Rectal smooth muscle tissue (tissue), 1 donor: ENCODE data around the gene HMCN2.
"Not testable (repeated sequence)": the region's sequence is repeated elsewhere in the genome, so short reads cannot be mapped to it uniquely, and the experiment has no call there.

Source experiments
- H3K27ac ChIP-seq: one replicate; pipeline ENCODE4 v1.7.0; 2013; ENCODE audit warnings: low read depth, low read length, inconsistent platforms
- H3K27me3 ChIP-seq: one replicate; pipeline ENCODE4 v1.7.0; 2013; ENCODE audit warnings: low read length; ENCODE audit not compliant: control insufficient read depth, insufficient read depth
- H3K36me3 ChIP-seq: one replicate; pipeline ENCODE4 v1.7.0; 2013; ENCODE audit warnings: low read length; ENCODE audit not compliant: control insufficient read depth, insufficient read depth
- H3K4me1 ChIP-seq: one replicate; pipeline ENCODE4 v1.7.0; 2013; ENCODE audit warnings: low read length; ENCODE audit not compliant: control insufficient read depth, insufficient read depth
- H3K4me3 ChIP-seq: one replicate; pipeline ENCODE4 v1.7.0; 2013; ENCODE audit warnings: low read length
- H3K9ac ChIP-seq: one replicate; pipeline ENCODE4 v1.7.0; 2013; ENCODE audit warnings: low read length

Gene HMCN2

GRCh38 chr9:130242270-130243014 is 23.1 kb upstream of the HMCN2 start:
- Histone ChIP-seq H3K27ac (peak overlapping the region; percentile 37), H3K4me1 (peaks cover 14% of the 10 kb centered on the region), H3K9ac (no peak overlapping the region), H3K27me3 (no peaks in the 10 kb centered on the region), H3K4me3 (peak overlapping the region; percentile 37), H3K36me3 (no peaks in the 10 kb centered on the region)

GRCh38 chr9:130243015-130243881 is 22.3 kb upstream of the HMCN2 start:
- H3K4me1 ChIP-seq, result peaks cover 9% of the 10 kb centered on the region
- peak overlapping the region; percentile 37 for H3K4me3 ChIP-seq
- peak overlapping the region; percentile 37 for H3K27ac ChIP-seq
- no peak overlapping the region for H3K9ac ChIP-seq
- H3K27me3 ChIP-seq, result no peaks in the 10 kb centered on the region
- H3K36me3 ChIP-seq, result no peaks in the 10 kb centered on the region

- no peak overlapping the region for H3K9ac ChIP-seq
- H3K27ac ChIP-seq, result no peak overlapping the region
- H3K4me3 ChIP-seq, result no peak overlapping the region
- no peaks in the 10 kb centered on the region for H3K27me3 ChIP-seq
- no peaks in the 10 kb centered on the region for H3K36me3 ChIP-seq
- H3K4me1 ChIP-seq, result peaks cover 9% of the 10 kb centered on the region
Observed at GRCh38 chr9:130243882-130244170, 21.7 kb upstream of the HMCN2 start.

GRCh38 chr9:130244548-130245165 is 20.9 kb upstream of the HMCN2 start:
- Histone ChIP-seq H3K9ac (no peak overlapping the region), H3K27ac (no peak overlapping the region), H3K4me3 (no peak overlapping the region), H3K36me3 (no peaks in the 10 kb centered on the region), H3K27me3 (no peaks in the 10 kb centered on the region), H3K4me1 (peaks cover 9% of the 10 kb centered on the region)

GRCh38 chr9:130245474-130245873 is 20.1 kb upstream of the HMCN2 start:
- peaks cover 5% of the 10 kb centered on the region for H3K4me1 ChIP-seq
- no peak overlapping the region for H3K4me3 ChIP-seq
- no peak overlapping the region for H3K27ac ChIP-seq
- H3K9ac ChIP-seq, result no peak overlapping the region
- no peaks in the 10 kb centered on the region for H3K36me3 ChIP-seq
- no peaks in the 10 kb centered on the region for H3K27me3 ChIP-seq

- H3K4me1 ChIP-seq, result peaks cover 5% of the 10 kb centered on the region
- H3K36me3 ChIP-seq, result no peaks in the 10 kb centered on the region
- H3K9ac ChIP-seq, result no peak overlapping the region
- H3K27me3 ChIP-seq, result no peaks in the 10 kb centered on the region
- no peak overlapping the region for H3K27ac ChIP-seq
- no peak overlapping the region for H3K4me3 ChIP-seq
Observed at GRCh38 chr9:130246126-130246525, 19.4 kb upstream of the HMCN2 start.

- H3K27me3 ChIP-seq, result no peaks in the 10 kb centered on the region
- no peak overlapping the region for H3K27ac ChIP-seq
Observed at GRCh38 chr9:130254747-130255630, 10.6 kb upstream of the HMCN2 start.

GRCh38 chr9:130255631-130256134 is 9.9 kb upstream of the HMCN2 start:
- Histone ChIP-seq H3K9ac (no peak overlapping the region), H3K4me3 (no peak overlapping the region), H3K36me3 (no peaks in the 10 kb centered on the region), H3K27ac (no peak overlapping the region), H3K4me1 (peaks cover 12% of the 10 kb centered on the region), H3K27me3 (no peaks in the 10 kb centered on the region)

More at GRCh38 chr9:130254747-130255630, 10.6 kb upstream of the HMCN2 start:
- Histone ChIP-seq H3K4me1 (peaks cover 9% of the 10 kb centered on the region), H3K9ac (no peak overlapping the region), H3K4me3 (no peak overlapping the region), H3K36me3 (no peaks in the 10 kb centered on the region)

GRCh38 chr9:130256644-130257043 is 8.9 kb upstream of the HMCN2 start:
- Histone ChIP-seq H3K27me3 (no peaks in the 10 kb centered on the region), H3K9ac (no peak overlapping the region), H3K36me3 (no peaks in the 10 kb centered on the region), H3K4me1 (peaks cover 21% of the 10 kb centered on the region), H3K27ac (no peak overlapping the region), H3K4me3 (no peak overlapping the region)

GRCh38 chr9:130258137-130258536 is 7.4 kb upstream of the HMCN2 start:
- not testable (repeated sequence) for H3K9ac ChIP-seq, H3K27me3 ChIP-seq, H3K36me3 ChIP-seq, H3K4me3 ChIP-seq, H3K27ac ChIP-seq
- H3K4me1 ChIP-seq, result peaks cover 33% of the 10 kb centered on the region

- Histone ChIP-seq H3K9ac (no peak overlapping the region), H3K4me1 (peaks cover 33% of the 10 kb centered on the region), H3K27me3 (no peaks in the 10 kb centered on the region)
Observed at GRCh38 chr9:130259044-130259443, 6.5 kb upstream of the HMCN2 start.

More at GRCh38 chr9:130259044-130259443, 6.5 kb upstream of the HMCN2 start:
- no peaks in the 10 kb centered on the region for H3K36me3 ChIP-seq
- no peak overlapping the region for H3K4me3 ChIP-seq
- no peak overlapping the region for H3K27ac ChIP-seq
